Tibial nerve (tissue), 4 donors: ENCODE measurements around the gene KRT222.

Experiments
- EP300 ChIP-seq, 2 donors: sonication (generic); formaldehyde crosslinking; IDR thresholded peaks; one replicate each; pipeline ENCODE4 v1.6.1; 2017; ENCODE audit warnings: antibody characterized with exemption in 2 of 2, mild to moderate bottlenecking in 1 of 2
- POLR2A ChIP-seq, 2 donors: fragments of 450-650 bp; IDR thresholded peaks; one replicate each; pipeline ENCODE4 v1.6.1; 2017; ENCODE audit warnings: antibody characterized with exemption in 2 of 2, mild to moderate bottlenecking in 2 of 2, moderate library complexity in 2 of 2
- TF ChIP-seq, protein P1 (sequence below), 5 experiments: fragments of 200-600 bp in 3 of 5; fragments of 450-650 bp in 2 of 5; sonication (generic) in 3 of 5; IDR thresholded peaks; one replicate each; pipeline ENCODE4 v1.5.1; 2016 to 2019; ENCODE audit warnings: antibody characterized with exemption in 5 of 5, mild to moderate bottlenecking in 3 of 5, moderate library complexity in 2 of 5

DNA sequence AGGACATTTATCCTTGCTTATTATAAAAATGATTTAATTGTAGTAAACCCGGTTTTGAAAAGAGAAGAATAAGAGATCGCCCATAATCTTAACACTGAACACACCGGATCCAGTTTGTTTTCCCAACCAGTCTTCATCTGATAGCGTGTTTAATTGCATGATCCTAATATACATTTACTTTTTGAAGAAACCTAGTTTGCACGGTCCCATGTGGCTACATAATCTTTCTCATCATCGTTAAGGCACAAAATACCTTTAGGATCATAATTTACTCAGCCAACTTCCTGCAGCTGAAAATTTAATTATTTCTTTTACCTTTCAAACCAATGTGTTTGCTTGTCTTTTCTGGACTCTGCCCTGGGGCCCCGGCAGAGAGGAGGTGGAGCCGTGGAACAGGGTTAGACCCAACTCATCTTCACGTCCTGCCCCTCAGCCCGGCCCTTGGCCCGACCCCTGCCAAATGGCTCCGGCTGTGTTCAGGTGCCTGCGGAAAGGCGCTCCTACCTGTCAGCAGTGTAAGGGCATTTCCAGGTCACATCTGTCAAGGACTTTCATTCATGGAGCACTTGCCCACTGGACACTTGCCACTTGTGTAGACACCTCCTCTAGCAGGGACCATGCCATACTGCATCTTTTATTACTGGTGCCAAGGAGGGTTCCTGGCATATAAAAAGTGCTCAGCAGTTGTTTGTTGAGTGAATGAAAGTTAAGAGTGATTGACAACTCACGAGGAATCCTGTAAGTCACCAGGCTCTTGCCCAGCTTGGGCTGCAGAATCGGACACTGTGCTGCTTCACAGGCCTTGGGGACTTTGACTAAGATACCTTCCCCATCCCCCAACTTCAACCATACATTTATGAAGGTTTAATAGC lies 46.0 kb downstream of the KRT222 start:
- TF ChIP-seq, protein P1, sequence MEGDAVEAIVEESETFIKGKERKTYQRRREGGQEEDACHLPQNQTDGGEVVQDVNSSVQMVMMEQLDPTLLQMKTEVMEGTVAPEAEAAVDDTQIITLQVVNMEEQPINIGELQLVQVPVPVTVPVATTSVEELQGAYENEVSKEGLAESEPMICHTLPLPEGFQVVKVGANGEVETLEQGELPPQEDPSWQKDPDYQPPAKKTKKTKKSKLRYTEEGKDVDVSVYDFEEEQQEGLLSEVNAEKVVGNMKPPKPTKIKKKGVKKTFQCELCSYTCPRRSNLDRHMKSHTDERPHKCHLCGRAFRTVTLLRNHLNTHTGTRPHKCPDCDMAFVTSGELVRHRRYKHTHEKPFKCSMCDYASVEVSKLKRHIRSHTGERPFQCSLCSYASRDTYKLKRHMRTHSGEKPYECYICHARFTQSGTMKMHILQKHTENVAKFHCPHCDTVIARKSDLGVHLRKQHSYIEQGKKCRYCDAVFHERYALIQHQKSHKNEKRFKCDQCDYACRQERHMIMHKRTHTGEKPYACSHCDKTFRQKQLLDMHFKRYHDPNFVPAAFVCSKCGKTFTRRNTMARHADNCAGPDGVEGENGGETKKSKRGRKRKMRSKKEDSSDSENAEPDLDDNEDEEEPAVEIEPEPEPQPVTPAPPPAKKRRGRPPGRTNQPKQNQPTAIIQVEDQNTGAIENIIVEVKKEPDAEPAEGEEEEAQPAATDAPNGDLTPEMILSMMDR (IDR thresholded peaks at IDR 0.05): no peak
- TF ChIP-seq POLR2A (IDR thresholded peaks at IDR 0.05): no peak
- no peak for TF ChIP-seq EP300 (IDR thresholded peaks at IDR 0.05)
